HFFc6 (cell line): ENCODE measurements around the gene ARHGAP1. TPM values are rescaled to one million over a fixed set of nuclear protein-coding genes. Genes with fewer than 3 reads are reported as not detected.
A peak's percentile ranks its signal among the peaks of the same experiment; 100 is the strongest.

Source experiments
- DNase-seq: peaks from one replicate; pipeline ENCODE4 v3.0.0-alpha.2; 2018
- H3K27ac Mint-ChIP-seq: 2 replicates; pipeline ENCODE4 v1.8.0; 2020; ENCODE audit warnings: mild to moderate bottlenecking, mixed read lengths
- H3K27me3 Mint-ChIP-seq: 2 replicates; pipeline ENCODE4 v1.8.0; 2021; ENCODE audit warnings: mild to moderate bottlenecking, moderate library complexity, mixed read lengths; ENCODE audit not compliant: insufficient read depth
- H3K36me3 Mint-ChIP-seq: 2 replicates; pipeline ENCODE4 v1.8.0; 2021; ENCODE audit warnings: low read depth, mixed read lengths
- H3K4me1 Mint-ChIP-seq: 2 replicates; pipeline ENCODE4 v1.8.0; 2020; ENCODE audit warnings: low read depth, mixed read lengths
- H3K4me3 Mint-ChIP-seq: 2 replicates; pipeline ENCODE4 v1.8.0; 2020; ENCODE audit warnings: mild to moderate bottlenecking, moderate library complexity, mixed read lengths
- H3K9me3 Mint-ChIP-seq: 2 replicates; pipeline ENCODE4 v1.8.0; 2020; ENCODE audit warnings: mild to moderate bottlenecking, mixed read lengths
- total RNA-seq, 6 experiments: library from RNA; stranded (reverse); fragmentation: NEBNext Ultra II Directional; extraction: Animal tissue kit (Norgen Biotek cat#: 25700); gene quantifications; 2 replicates in 1 of 6; 3 replicates in 5 of 6; pipeline ENCODE4 v1.2.3, GENCODE V29; 2021
- TF ChIP-seq, protein P1 (sequence below): fragments of 200-600 bp; sonication (generic); IDR thresholded peaks from 2 replicates; pipeline ENCODE4 v1.5.0; 2021; ENCODE audit warnings: antibody characterized with exemption, mild to moderate bottlenecking

Gene ARHGAP1
- total RNA-seq, 6 experiments from 2014 or later, result 107 to 134 (median 110) TPM

DNA sequence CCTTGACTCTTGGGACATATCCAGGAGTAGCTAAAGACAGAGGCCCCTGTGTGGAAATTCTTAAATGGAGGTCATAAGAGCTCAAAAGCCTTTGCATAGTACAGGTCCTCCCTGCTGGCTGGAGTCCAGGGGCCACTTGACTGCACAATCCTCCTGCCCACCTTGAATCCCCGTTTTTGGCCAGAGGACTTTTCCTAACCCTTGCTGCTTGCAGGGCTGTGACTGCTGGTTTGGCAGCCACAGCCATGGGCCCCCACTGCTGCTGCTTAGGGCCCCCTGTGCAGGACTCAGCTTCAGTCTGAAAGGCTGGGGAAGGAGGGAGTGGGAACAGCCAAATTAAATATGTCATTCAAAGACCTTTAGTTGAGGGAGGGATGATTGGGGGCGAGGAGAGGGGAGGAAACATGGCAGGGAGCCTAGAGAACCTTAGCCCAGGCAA, 33.4 kb downstream of the ARHGAP1 start:
- TF ChIP-seq, protein P1, sequence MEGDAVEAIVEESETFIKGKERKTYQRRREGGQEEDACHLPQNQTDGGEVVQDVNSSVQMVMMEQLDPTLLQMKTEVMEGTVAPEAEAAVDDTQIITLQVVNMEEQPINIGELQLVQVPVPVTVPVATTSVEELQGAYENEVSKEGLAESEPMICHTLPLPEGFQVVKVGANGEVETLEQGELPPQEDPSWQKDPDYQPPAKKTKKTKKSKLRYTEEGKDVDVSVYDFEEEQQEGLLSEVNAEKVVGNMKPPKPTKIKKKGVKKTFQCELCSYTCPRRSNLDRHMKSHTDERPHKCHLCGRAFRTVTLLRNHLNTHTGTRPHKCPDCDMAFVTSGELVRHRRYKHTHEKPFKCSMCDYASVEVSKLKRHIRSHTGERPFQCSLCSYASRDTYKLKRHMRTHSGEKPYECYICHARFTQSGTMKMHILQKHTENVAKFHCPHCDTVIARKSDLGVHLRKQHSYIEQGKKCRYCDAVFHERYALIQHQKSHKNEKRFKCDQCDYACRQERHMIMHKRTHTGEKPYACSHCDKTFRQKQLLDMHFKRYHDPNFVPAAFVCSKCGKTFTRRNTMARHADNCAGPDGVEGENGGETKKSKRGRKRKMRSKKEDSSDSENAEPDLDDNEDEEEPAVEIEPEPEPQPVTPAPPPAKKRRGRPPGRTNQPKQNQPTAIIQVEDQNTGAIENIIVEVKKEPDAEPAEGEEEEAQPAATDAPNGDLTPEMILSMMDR, result no peak
- Mint-ChIP-seq H3K27me3 (no peaks in the 10 kb centered on the region), H3K4me3 (no peak overlapping the region), H3K9me3 (no peaks in the 10 kb centered on the region), H3K4me1 (peaks cover 26% of the 10 kb centered on the region), H3K27ac (no peak overlapping the region), H3K36me3 (peaks cover 33% of the 10 kb centered on the region)
- DNase-seq, result no peak

- TF ChIP-seq, protein P1, result no peak
- H3K36me3 Mint-ChIP-seq, result peaks cover 33% of the 10 kb centered on the region
- H3K27ac Mint-ChIP-seq, result no peak overlapping the region
Measured at GRCh38 chr11:46666516-46666915, 33.9 kb downstream of the ARHGAP1 start.

DNA sequence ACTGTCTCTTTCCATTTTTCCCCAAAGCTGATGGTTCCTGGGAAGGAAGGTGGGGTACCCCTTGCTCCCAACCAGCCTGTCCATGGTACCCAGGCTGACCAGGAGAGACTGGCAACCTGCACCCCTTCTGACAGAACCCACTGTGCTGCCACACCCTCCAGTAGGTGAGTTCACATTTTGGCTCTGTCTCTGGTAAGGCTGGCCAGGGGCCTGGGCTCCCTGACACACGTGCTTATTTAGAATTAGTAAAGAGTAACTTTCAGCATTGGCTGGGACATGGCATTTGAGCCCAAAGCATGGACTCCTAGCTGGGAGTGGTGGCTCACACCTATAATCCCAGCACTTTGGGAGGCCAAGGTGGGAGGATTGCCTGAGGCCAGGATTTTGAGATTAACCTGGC, 35.1 kb downstream of the ARHGAP1 start:
- Mint-ChIP-seq H3K4me3 (no peak overlapping the region), H3K4me1 (peaks cover 19% of the 10 kb centered on the region), H3K27ac (no peak overlapping the region), H3K36me3 (peaks cover 27% of the 10 kb centered on the region), H3K27me3 (no peaks in the 10 kb centered on the region), H3K9me3 (no peaks in the 10 kb centered on the region)
- no peak for DNase-seq
- TF ChIP-seq, protein P1, result no peak

More at GRCh38 chr11:46666516-46666915, 33.9 kb downstream of the ARHGAP1 start:
- H3K27me3 Mint-ChIP-seq, result no peaks in the 10 kb centered on the region
- H3K4me3 Mint-ChIP-seq, result no peak overlapping the region
- H3K4me1 Mint-ChIP-seq, result peaks cover 26% of the 10 kb centered on the region
- DNase-seq, result no peak
- H3K9me3 Mint-ChIP-seq, result no peaks in the 10 kb centered on the region

- TF ChIP-seq, protein P1, result no peak
- peaks cover 30% of the 10 kb centered on the region for H3K36me3 Mint-ChIP-seq
- H3K4me3 Mint-ChIP-seq, result no peak overlapping the region
- DNase-seq, result no peak
- H3K27ac Mint-ChIP-seq, result no peak overlapping the region
- H3K27me3 Mint-ChIP-seq, result no peaks in the 10 kb centered on the region
- H3K9me3 Mint-ChIP-seq, result no peaks in the 10 kb centered on the region
- peaks cover 21% of the 10 kb centered on the region for H3K4me1 Mint-ChIP-seq
Measured at GRCh38 chr11:46664612-46665011, 35.8 kb downstream of the ARHGAP1 start.

DNA sequence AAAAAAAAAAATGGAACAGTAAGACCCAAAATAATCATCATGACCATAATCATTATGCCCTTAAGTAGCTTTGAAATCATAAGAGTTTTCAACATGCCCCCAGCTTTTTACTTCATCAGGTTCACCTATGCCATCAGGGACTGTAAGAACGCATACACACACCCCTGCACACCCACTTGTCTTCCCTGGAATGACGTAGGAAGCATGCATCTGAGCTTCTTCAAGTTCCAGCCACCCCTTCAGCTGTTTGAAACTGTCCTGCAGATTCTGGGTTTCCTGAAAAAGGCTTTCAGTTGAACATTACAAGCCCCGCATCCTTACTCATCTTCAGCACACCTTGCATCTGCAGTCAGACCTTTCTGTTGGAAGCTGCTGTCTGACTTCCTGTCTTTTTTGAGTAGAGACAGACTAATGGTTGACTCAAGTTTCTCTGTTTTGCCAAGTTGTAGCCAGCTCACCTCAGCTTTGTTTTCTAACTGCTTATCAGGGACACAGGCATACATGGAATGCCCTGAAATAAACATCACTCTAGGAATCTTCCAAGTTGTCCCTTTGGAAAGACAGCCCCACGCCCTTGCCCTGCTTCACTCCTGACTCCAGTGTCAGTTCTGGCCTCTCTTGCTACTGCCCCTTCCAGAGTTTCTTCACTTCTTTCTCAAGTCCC, 37.0 kb downstream of the ARHGAP1 start:
- DNase-seq, result no peak
- Mint-ChIP-seq H3K4me1 (peaks cover 27% of the 10 kb centered on the region), H3K36me3 (peaks cover 30% of the 10 kb centered on the region), H3K27me3 (no peaks in the 10 kb centered on the region), H3K27ac (peak overlapping the region; percentile 49; the same call in 1 of the 2 replicates), H3K9me3 (no peaks in the 10 kb centered on the region), H3K4me3 (no peak overlapping the region)
- TF ChIP-seq, protein P1, result no peak
